ENCODE measurements around the gene KCNQ4. TPM values are rescaled to one million over a fixed set of nuclear protein-coding genes. Genes with fewer than 3 reads are reported as not detected.

Gene KCNQ4
- total and polyA plus RNA-seq, 2 donors (not counting 1 experiment from before 2014, with no cell fraction given) = 0.16 to 0.20 TPM

DNA sequence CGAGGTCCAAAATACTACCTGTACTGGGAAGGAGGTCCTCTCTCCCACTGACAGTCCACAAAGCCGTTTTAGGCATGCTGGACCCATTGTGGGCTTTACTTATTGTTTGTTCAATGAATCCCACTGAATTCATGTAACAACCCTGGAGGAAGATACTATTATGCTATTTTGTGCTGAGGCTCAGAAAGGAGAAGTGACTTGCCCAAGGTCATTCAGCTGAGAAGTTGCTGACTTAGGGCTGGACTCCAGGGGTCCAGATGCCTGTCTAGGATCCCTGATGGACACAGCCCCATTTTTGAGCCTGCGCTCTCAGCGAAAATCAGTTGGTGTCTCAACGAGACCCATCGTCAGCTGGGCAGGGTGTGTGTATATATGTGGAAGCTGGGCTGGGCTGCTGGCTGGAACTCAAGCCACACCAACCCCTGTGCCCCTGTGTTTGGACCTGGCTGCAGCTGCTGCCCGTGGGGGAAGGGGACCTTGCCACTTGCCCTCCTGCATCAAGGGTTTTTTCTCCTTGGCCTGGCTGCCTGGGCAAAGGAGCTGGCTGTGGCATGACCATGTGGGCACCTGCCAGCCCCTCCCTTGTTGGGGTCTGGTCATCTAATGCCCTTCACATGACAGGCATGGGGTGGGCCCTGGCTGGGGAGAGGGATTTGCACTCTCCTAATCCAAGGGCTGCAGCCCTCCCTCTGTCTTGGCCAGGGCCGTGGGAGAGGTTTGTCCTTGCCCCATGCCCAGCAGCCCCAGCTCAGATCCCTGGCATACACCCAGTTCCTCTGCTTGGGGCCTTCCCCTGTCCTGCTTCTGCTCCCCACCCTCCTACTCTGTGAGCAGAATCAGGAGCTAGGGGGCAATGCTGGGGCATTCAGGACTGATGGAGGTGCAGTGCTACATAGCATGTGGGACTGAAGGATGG is 15.0 kb downstream of the KCNQ4 start:
- H3K27me3 Mint-ChIP-seq = no peaks in the 10 kb centered on the region
- WGBS (ENCODE audit: insufficient coverage) = 98% methylated on average over 7 of the region's 8 CpGs
- H3K9me3 Mint-ChIP-seq (ENCODE audit: insufficient read depth) = no peaks in the 10 kb centered on the region
- Histone ChIP-seq H3K4me2 (replicated peaks; ENCODE audit: low read depth, low read length, poor library complexity, severe bottlenecking) (no peak overlapping the region), H3K4me3 (ENCODE audit: control extremely low read depth in 1 of 5, extremely low read depth in 1 of 5, insufficient read depth in 1 of 5, low read depth in 2 of 5, low read length in 4 of 5) (no peak overlapping the region), H4K20me1 (ENCODE audit: control insufficient read depth, insufficient read depth, low read length, poor library complexity, severe bottlenecking) (no peaks in the 10 kb centered on the region), H3K9ac (ENCODE audit: low read length) (no peak overlapping the region), H3K79me2 (ENCODE audit: control insufficient read depth, insufficient read depth, low read length) (no peaks in the 10 kb centered on the region), H2AFZ (ENCODE audit: insufficient read depth, low read depth, low read length, poor library complexity, severe bottlenecking) (no peak overlapping the region), H3K9me3 (ENCODE audit: control extremely low read depth in 1 of 3, control insufficient read depth in 2 of 3, insufficient read depth in 1 of 3, low read length in 2 of 3) (no peaks in the 10 kb centered on the region), H3K4me1 (ENCODE audit: control insufficient read depth in 2 of 2, insufficient read depth in 2 of 2, low read length in 2 of 2) (peaks cover 17 to 43% of the 10 kb centered on the region in 2 donors), H3K36me3 (replicated peaks in 1 of 2; ENCODE audit: control extremely low read depth in 1 of 2, control insufficient read depth in 1 of 2, extremely low read depth in 1 of 2, insufficient read depth in 2 of 2, low read length in 1 of 2) (no peaks in the 10 kb centered on the region), H3K27me3 (replicated peaks in 1 of 4; ENCODE audit: control extremely low read depth in 1 of 4, control insufficient read depth in 3 of 4, insufficient read depth in 4 of 4, low read length in 3 of 4) (no peaks in the 10 kb centered on the region), H3K27ac (ENCODE audit: low read length in 2 of 2) (no peak overlapping the region)
- intact Hi-C loops (cut with micrococcal nuclease) = no loop called here
- DNase-seq = no peak
- CTCF ChIA-PET = interaction anchor here (1.7 to 3.1 kb wide), 2 partner anchors 24 to 26 kb away, joined by 5 to 15 read pairs; no protein-coding TSS in a partner anchor
- H3K27ac Mint-ChIP-seq = no peak overlapping the region
- H3K4me1 Mint-ChIP-seq = peaks cover 37% of the 10 kb centered on the region
- TF ChIP-seq EZH2 (IDR thresholded peaks at IDR 0.05; ENCODE audit: borderline replicate concordance, insufficient read depth, low read depth, low read length, poor library complexity, severe bottlenecking) (no peak), CTCF (IDR thresholded peaks at IDR 0.05) (no peak)
- H3K4me3 Mint-ChIP-seq = no peak overlapping the region
- POLR2A ChIA-PET = no interaction called here
- no peak for ATAC-seq (ENCODE audit: low read depth)

- Mint-ChIP-seq H3K4me3 (no peak overlapping the region), H3K9me3 (ENCODE audit: insufficient read depth) (no peaks in the 10 kb centered on the region), H3K27me3 (no peaks in the 10 kb centered on the region), H3K4me1 (peaks cover 43% of the 10 kb centered on the region), H3K27ac (no peak overlapping the region)
- no peak overlapping the region for H3K27ac ChIP-seq (ENCODE audit: low read length in 2 of 2)
- no peaks in the 10 kb centered on the region for H3K36me3 ChIP-seq (replicated peaks in 1 of 2; ENCODE audit: control extremely low read depth in 1 of 2, control insufficient read depth in 1 of 2, extremely low read depth in 1 of 2, insufficient read depth in 2 of 2, low read length in 1 of 2)
- peaks cover 18 to 51% of the 10 kb centered on the region in 2 donors for H3K4me1 ChIP-seq (ENCODE audit: control insufficient read depth in 2 of 2, insufficient read depth in 2 of 2, low read length in 2 of 2)
- H3K27me3 ChIP-seq (replicated peaks in 1 of 4; ENCODE audit: control extremely low read depth in 1 of 4, control insufficient read depth in 3 of 4, insufficient read depth in 4 of 4, low read length in 3 of 4) = no peaks in the 10 kb centered on the region
- TF ChIP-seq CTCF (IDR thresholded peaks at IDR 0.05) (no peak), EZH2 (IDR thresholded peaks at IDR 0.05; ENCODE audit: borderline replicate concordance, insufficient read depth, low read depth, low read length, poor library complexity, severe bottlenecking) (no peak)
- intact Hi-C loops (cut with micrococcal nuclease) = no loop called here
- no peak overlapping the region for H3K9ac ChIP-seq (ENCODE audit: low read length)
- no peak overlapping the region for H2AFZ ChIP-seq (ENCODE audit: insufficient read depth, low read depth, low read length, poor library complexity, severe bottlenecking)
- H3K79me2 ChIP-seq (ENCODE audit: control insufficient read depth, insufficient read depth, low read length) = no peaks in the 10 kb centered on the region
- ChIA-PET POLR2A (no interaction called here), CTCF (interaction anchor here (3.1 kb wide), 1 partner anchor 25 kb away, joined by 15 read pairs; no protein-coding TSS in a partner anchor)
- H3K4me2 ChIP-seq (replicated peaks; ENCODE audit: low read depth, low read length, poor library complexity, severe bottlenecking) = no peak overlapping the region
- no peaks in the 10 kb centered on the region for H4K20me1 ChIP-seq (ENCODE audit: control insufficient read depth, insufficient read depth, low read length, poor library complexity, severe bottlenecking)
- H3K4me3 ChIP-seq (ENCODE audit: control extremely low read depth in 1 of 5, extremely low read depth in 1 of 5, insufficient read depth in 1 of 5, low read depth in 2 of 5, low read length in 4 of 5) = no peak overlapping the region
- 75% methylated on average over 9 of the region's 9 CpGs for WGBS (ENCODE audit: insufficient coverage)
- H3K9me3 ChIP-seq (ENCODE audit: control extremely low read depth in 1 of 3, control insufficient read depth in 2 of 3, insufficient read depth in 1 of 3, low read length in 2 of 3) = no peaks in the 10 kb centered on the region
- no peak for DNase-seq
- ATAC-seq (ENCODE audit: low read depth) = no peak
Observed at GRCh38 chr1:40799351-40799867, 15.8 kb downstream of the KCNQ4 start.

All from B cell (primary cell).